Peyer's patch (tissue), 4 donors: ENCODE data around the gene AGBL4.

Experiments
- CTCF ChIP-seq, 6 experiments: fragments of 450-650 bp in 4 of 6; fragments of 200-600 bp in 2 of 6; sonication (generic) in 1 of 6; IDR thresholded peaks; one replicate each; pipeline ENCODE4 v1.5.1; 2017 to 2019; ENCODE audit warnings: antibody characterized with exemption in 6 of 6, mild to moderate bottlenecking in 3 of 6, moderate library complexity in 1 of 6
- POLR2A ChIP-seq, 2 donors: fragments of 450-650 bp; IDR thresholded peaks; one replicate each; pipeline ENCODE4 v1.5.1; 2017; ENCODE audit warnings: antibody characterized with exemption in 2 of 2, mild to moderate bottlenecking in 2 of 2, moderate library complexity in 2 of 2

DNA sequence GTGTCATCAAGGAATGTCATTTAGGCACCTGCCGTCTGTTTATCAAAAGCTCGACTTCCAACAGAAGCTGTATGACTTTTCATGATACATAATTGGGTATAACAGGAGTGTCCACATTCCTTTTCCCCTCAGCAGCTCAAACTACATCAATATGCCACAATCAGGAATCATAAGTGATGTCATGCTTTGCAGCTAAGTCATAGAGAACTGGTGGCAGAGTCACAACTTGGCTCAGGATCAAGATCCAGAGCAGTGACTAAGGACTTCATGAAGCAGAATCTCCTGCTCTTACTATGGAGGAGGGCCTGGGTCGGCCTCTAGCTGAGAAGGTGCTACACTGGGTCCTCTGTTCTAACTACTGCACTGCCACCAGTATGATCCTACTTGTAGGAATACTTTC is 36.5 kb upstream of the AGBL4 start:
- no peak for TF ChIP-seq CTCF (IDR thresholded peaks at IDR 0.05)
- TF ChIP-seq POLR2A (IDR thresholded peaks at IDR 0.05) = no peak
